DND-41 (cell line): ENCODE measurements around the gene SUCO.
"Not testable (repeated sequence)": the region's sequence is repeated elsewhere in the genome, so short reads cannot be mapped to it uniquely, and the experiment has no call there.

Experiments
- ATAC-seq: fragments of 200-7000 bp; cut with Tn5 transposase; 3 replicates; pipeline ENCODE4 v1.9.1; 2021; ENCODE audit warnings: low read depth; ENCODE audit not compliant: insufficient read depth
- DNase-seq: peaks from one replicate; pipeline ENCODE4 v3.0.0-alpha.2; 2020
- H2AFZ ChIP-seq: 2 replicates; pipeline ENCODE4 v1.6.0; 2012; ENCODE audit warnings: low read depth, low read length
- H3K27ac ChIP-seq: 2 replicates; pipeline ENCODE4 v1.5.1; 2012; ENCODE audit warnings: low read length, inconsistent platforms
- H3K27me3 ChIP-seq: fragments of 200-600 bp; sonication (generic); 2 replicates; pipeline ENCODE4 v1.6.0; 2012; ENCODE audit warnings: low read length, mild to moderate bottlenecking, inconsistent platforms; ENCODE audit not compliant: insufficient read depth, poor library complexity
- H3K36me3 ChIP-seq: 2 replicates; pipeline ENCODE4 v1.5.1; 2012; ENCODE audit warnings: low read length, inconsistent platforms; ENCODE audit not compliant: insufficient read depth
- H3K4me1 ChIP-seq: 2 replicates; pipeline ENCODE4 v1.5.1; 2012; ENCODE audit warnings: mild to moderate bottlenecking, low read length; ENCODE audit not compliant: insufficient read depth
- H3K4me2 ChIP-seq: 2 replicates; pipeline ENCODE4 v1.6.0; 2012; ENCODE audit warnings: mild to moderate bottlenecking, moderate library complexity, low read length, inconsistent platforms; ENCODE audit not compliant: insufficient read depth
- H3K4me3 ChIP-seq, 2 experiments: fragments of 200-600 bp in 1 of 2; shearing (Covaris generic) in 1 of 2; 2 replicates each; pipeline ENCODE4 v1.5.1; 2012 to 2016; ENCODE audit warnings: inconsistent platforms in 2 of 2, low read length in 2 of 2, mild to moderate bottlenecking in 2 of 2, low read depth in 1 of 2, moderate library complexity in 1 of 2
- H3K79me2 ChIP-seq: 2 replicates; pipeline ENCODE4 v1.6.0; 2012; ENCODE audit warnings: low read length, inconsistent platforms; ENCODE audit not compliant: insufficient read depth
- H3K9ac ChIP-seq: 2 replicates; pipeline ENCODE4 v1.6.0; 2012; ENCODE audit warnings: low read depth, mild to moderate bottlenecking, inconsistent platforms, low read length, moderate library complexity
- H3K9me3 ChIP-seq: 2 replicates; pipeline ENCODE4 v1.5.1; 2012; ENCODE audit warnings: low read length, moderate library complexity, mild to moderate bottlenecking, inconsistent platforms; ENCODE audit not compliant: insufficient read depth, severe bottlenecking
- H4K20me1 ChIP-seq: 2 replicates; pipeline ENCODE4 v1.6.0; 2012; ENCODE audit warnings: low read length; ENCODE audit not compliant: insufficient read depth
- CTCF ChIP-seq: IDR thresholded peaks from 2 replicates; pipeline ENCODE4 v1.5.1; 2012; ENCODE audit warnings: borderline replicate concordance, low read length, moderate library complexity, mild to moderate bottlenecking; ENCODE audit not compliant: poor library complexity, severe bottlenecking; ENCODE audit errors: extremely low read depth
- EZH2 ChIP-seq: IDR thresholded peaks from 3 replicates; pipeline ENCODE4 v1.6.1; 2012; ENCODE audit warnings: borderline replicate concordance, low read depth, mild to moderate bottlenecking, moderate library complexity, low read length, inconsistent platforms; ENCODE audit not compliant: severe bottlenecking

SUCO gene

GRCh38 chr1:172588296-172589291, 55.6 kb downstream of the SUCO start:
- H3K4me3 ChIP-seq = no peak overlapping the region
- H3K36me3 ChIP-seq = peaks cover 31% of the 10 kb centered on the region
- no peak overlapping the region for H3K4me2 ChIP-seq
- H3K9ac ChIP-seq = no peak overlapping the region
- H3K27ac ChIP-seq = no peak overlapping the region
- no peaks in the 10 kb centered on the region for H3K79me2 ChIP-seq
- H3K4me1 ChIP-seq = no peaks in the 10 kb centered on the region
- DNase-seq = no peak
- no peaks in the 10 kb centered on the region for H3K27me3 ChIP-seq
- H3K9me3 ChIP-seq = no peaks in the 10 kb centered on the region
- no peaks in the 10 kb centered on the region for H4K20me1 ChIP-seq
- no peak for ATAC-seq
- TF ChIP-seq EZH2 (no peak), CTCF (no peak)
- no peak overlapping the region for H2AFZ ChIP-seq

GRCh38 chr1:172589553-172589952, 56.6 kb downstream of the SUCO start:
- Histone ChIP-seq H3K27me3 (no peaks in the 10 kb centered on the region), H3K9ac (no peak overlapping the region), H3K27ac (no peak overlapping the region), H3K4me3 (no peak overlapping the region), H3K9me3 (no peaks in the 10 kb centered on the region), H2AFZ (no peak overlapping the region), H3K36me3 (peaks cover 33% of the 10 kb centered on the region), H4K20me1 (no peaks in the 10 kb centered on the region), H3K79me2 (no peaks in the 10 kb centered on the region), H3K4me2 (no peak overlapping the region), H3K4me1 (no peaks in the 10 kb centered on the region)
- TF ChIP-seq CTCF (no peak), EZH2 (no peak)
- DNase-seq = no peak
- ATAC-seq = no peak

GRCh38 chr1:172591429-172591828, 58.5 kb downstream of the SUCO start:
- not testable (repeated sequence) for H3K9me3 ChIP-seq, H3K27me3 ChIP-seq, H4K20me1 ChIP-seq, H3K4me1 ChIP-seq, DNase-seq, H3K79me2 ChIP-seq, H2AFZ ChIP-seq, H3K27ac ChIP-seq, ATAC-seq, H3K9ac ChIP-seq, H3K4me3 ChIP-seq, H3K4me2 ChIP-seq
- peaks cover 43% of the 10 kb centered on the region for H3K36me3 ChIP-seq

GRCh38 chr1:172595066-172595465, 62.1 kb downstream of the SUCO start:
- H3K9ac ChIP-seq, H2AFZ ChIP-seq, H3K27me3 ChIP-seq, H3K27ac ChIP-seq, H3K4me1 ChIP-seq, H3K79me2 ChIP-seq, H3K4me3 ChIP-seq, DNase-seq, H4K20me1 ChIP-seq, H3K4me2 ChIP-seq, H3K9me3 ChIP-seq, ATAC-seq: not testable (repeated sequence)
- peaks cover 44% of the 10 kb centered on the region for H3K36me3 ChIP-seq

GRCh38 chr1:172596782-172597181, 63.8 kb downstream of the SUCO start:
- ATAC-seq, H3K27me3 ChIP-seq, H4K20me1 ChIP-seq, H3K9me3 ChIP-seq, H3K4me1 ChIP-seq, DNase-seq, H3K79me2 ChIP-seq, H3K4me2 ChIP-seq, H3K27ac ChIP-seq, H3K9ac ChIP-seq, H2AFZ ChIP-seq, H3K4me3 ChIP-seq: not testable (repeated sequence)
- peaks cover 45% of the 10 kb centered on the region for H3K36me3 ChIP-seq
